Psoas muscle (tissue), 8 donors: ENCODE data around the gene GRSF1. TPM values are rescaled to one million over a fixed set of nuclear protein-coding genes. Genes with fewer than 3 reads are reported as not detected.

ENCODE experiments used
- ATAC-seq, 4 donors: fragments of 200-7000 bp; cut with Tn5 transposase; one replicate each; pipeline ENCODE4 v1.9.1; 2020; ENCODE audit warnings: moderate library complexity in 3 of 4, mild to moderate bottlenecking in 2 of 4
- DNase-seq, 2 donors: peaks; one replicate each; pipeline ENCODE4 v3.0.0-alpha.2; 2020
- H3K27ac ChIP-seq: fragments of 200-600 bp; one replicate; pipeline ENCODE4 v1.8.0; 2022
- H3K27me3 ChIP-seq, 3 donors: fragments of 200-600 bp in 1 of 3; one replicate each; pipeline versions ENCODE4 v1.6.1 to v1.8.0; 2013 to 2022; ENCODE audit warnings: low read length in 2 of 3, mild to moderate bottlenecking in 2 of 3, moderate library complexity in 1 of 3; ENCODE audit not compliant: insufficient read depth in 3 of 3
- H3K36me3 ChIP-seq, 2 donors: fragments of 200-600 bp in 1 of 2; one replicate each; pipeline versions ENCODE4 v1.6.1 to v1.8.0; 2013 to 2022; ENCODE audit warnings: low read depth in 1 of 2, mild to moderate bottlenecking in 1 of 2, moderate library complexity in 1 of 2; ENCODE audit not compliant: insufficient read depth in 1 of 2
- H3K4me1 ChIP-seq: fragments of 200-600 bp; one replicate; pipeline ENCODE4 v1.8.0; 2022
- H3K4me3 ChIP-seq: fragments of 200-600 bp; one replicate; pipeline ENCODE4 v1.8.0; 2022; ENCODE audit warnings: mild to moderate bottlenecking
- H3K9me3 ChIP-seq: fragments of 200-600 bp; one replicate; pipeline ENCODE4 v1.8.0; 2022
- CTCF ChIP-seq: fragments of 200-600 bp; IDR thresholded peaks from one replicate; pipeline ENCODE4 v1.8.0; 2022; ENCODE audit warnings: antibody characterized with exemption
- WGBS, 3 donors: extraction: QIAGEN DNeasy Blood & Tissue Kit; methylation state at CpG; one replicate each; pipeline versions ENCODE4 v1.1.6 to v1.1.7; 2013; 5-methylcytosine and 5-hydroxymethylcytosine counted together
- intact Hi-C, 2 donors: fragments of 100-400 bp; cut with DNase I; formaldehyde crosslinking; loops; one replicate each; pipeline versions ENCODE4 v1.11.0 to v1.14.2; 2022
- polyA plus RNA-seq, 3 donors: library from polyadenylated mRNA; stranded (reverse); fragments of 200-250 nt; gene quantifications; one replicate each; pipeline ENCODE4 v1.2.3, GENCODE V29; 2013
- total RNA-seq, 4 donors: library from RNA; stranded (reverse); fragmentation: NEBNext Ultra II Directional in 2 of 4; extraction: Animal tissue kit (Norgen Biotek cat#: 25700) in 2 of 4; gene quantifications; one replicate each; pipeline versions ENCODE4 v1.2.1 to v1.2.4, GENCODE V29; 2021 to 2023
- donor health status: healthy with polysubstance abuse.
- donor health status: DM: no; HTN: no; CAD: no; lungs with moderate emphysema.
- donor health status: Bipolar disorder and iron deficiency.
- donor health status: healthy.
- donor health status: DM: yes; HTN: yes; CAD: no.
- donor health status: DM: no; HTN: no; CAD: no.
- donor health status: DM: no; HTN: no; CAD: no.
- donor health status: DM: yes; HTN: yes; CAD: no.

The GRSF1 gene
- total and polyA plus RNA-seq, 7 donors = 85.2 to 144 (median 122) TPM

DNA sequence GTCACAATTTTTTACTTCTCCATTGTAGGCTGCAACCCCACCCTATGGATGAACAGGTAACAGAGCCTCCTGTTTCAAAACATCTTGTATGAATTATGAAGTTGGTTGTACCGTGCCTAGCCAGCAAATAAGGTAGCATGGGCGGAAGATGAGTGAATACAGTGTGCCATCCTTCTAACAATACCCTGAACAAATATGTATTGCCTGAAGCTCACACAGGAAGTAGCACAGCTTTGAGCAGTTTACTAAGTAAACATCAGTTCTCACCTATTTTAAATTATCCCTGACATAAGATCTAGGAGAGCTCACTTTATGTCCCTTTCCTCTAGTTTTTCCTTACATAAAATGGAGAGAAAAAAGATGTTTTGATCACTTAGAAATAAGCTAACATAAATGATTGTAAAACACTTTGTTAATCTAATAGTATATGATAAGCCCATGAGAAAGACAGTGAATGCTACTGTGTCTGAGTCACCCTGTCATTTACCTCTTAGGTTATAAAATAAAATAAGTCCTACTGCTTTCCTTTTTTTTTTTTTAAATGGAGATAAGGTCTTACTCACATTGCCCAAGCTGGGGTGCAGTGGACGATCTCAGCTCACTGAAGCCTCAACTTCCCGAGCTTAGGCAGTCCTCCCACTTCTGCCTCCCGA is 36.6 kb downstream of the GRSF1 start:
- Histone ChIP-seq H3K36me3 (peaks cover 0 to 45% of the 10 kb centered on the region in 2 donors), H3K4me3 (no peak overlapping the region), H3K4me1 (peaks cover 8% of the 10 kb centered on the region), H3K27me3 (no peaks in the 10 kb centered on the region), H3K9me3 (no peaks in the 10 kb centered on the region), H3K27ac (no peak overlapping the region)
- intact Hi-C loops = loop anchor here in 1 of 2 donors (5.0 kb wide), 1 partner anchor 96 kb away; no protein-coding TSS in a partner anchor
- ATAC-seq (no peak), DNase-seq (no peak)
- no peak for TF ChIP-seq CTCF
- 82 to 89% (median 84%) methylated on average over 5 of the region's 5 CpGs for WGBS, 3 donors

DNA sequence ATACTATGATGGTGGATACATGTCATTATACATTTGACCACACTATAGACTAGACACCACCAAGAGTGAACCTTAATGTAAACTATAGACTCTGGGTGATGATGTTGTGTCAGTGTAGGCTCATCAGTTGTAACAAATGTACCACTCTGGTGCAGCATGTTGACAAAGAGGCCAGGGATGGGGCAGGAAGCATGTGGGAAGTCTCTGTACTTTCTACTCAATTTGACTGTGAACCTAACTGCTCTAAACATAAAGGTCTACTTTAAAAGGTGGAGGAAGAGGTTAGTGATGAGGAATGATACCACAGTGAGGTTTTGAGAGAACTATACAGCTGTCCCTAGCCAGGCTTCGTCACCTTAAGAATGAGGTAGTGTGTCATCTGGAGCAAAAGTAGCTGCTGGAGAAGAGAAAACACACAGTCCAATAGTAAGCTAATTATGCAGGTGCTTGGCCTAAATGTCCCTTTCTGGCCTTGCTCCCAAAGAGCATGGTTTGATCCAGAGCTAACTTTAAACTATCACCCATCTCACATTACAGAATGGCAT is 38.4 kb downstream of the GRSF1 start:
- Histone ChIP-seq H3K9me3 (no peaks in the 10 kb centered on the region), H3K27ac (peak overlapping the region; percentile 9), H3K36me3 (peaks cover 0 to 47% of the 10 kb centered on the region in 2 donors), H3K27me3 (no peaks in the 10 kb centered on the region), H3K4me3 (no peak overlapping the region), H3K4me1 (peaks cover 8% of the 10 kb centered on the region)
- no peak for TF ChIP-seq CTCF
- ATAC-seq (peak; percentile 47 to 71 (median 67)), DNase-seq (no peak)
- intact Hi-C loops = loop anchor here in 1 of 2 donors (5.0 kb wide), 1 partner anchor 94 kb away; no protein-coding TSS in a partner anchor
- WGBS, 3 donors = 30 to 38% (median 38%) methylated on average over 1 of the region's 1 CpG

GRCh38 chr4:70793626-70794025 is 46.1 kb downstream of the GRSF1 start:
- DNase-seq (no peak), ATAC-seq (no peak)
- H3K27me3 ChIP-seq = no peaks in the 10 kb centered on the region
- H3K27ac ChIP-seq = no peak overlapping the region
- no peak for TF ChIP-seq CTCF
- 93 to 97% (median 94%) methylated on average over 6 of the region's 6 CpGs for WGBS, 3 donors
- intact Hi-C loops = no loop called here
- no peak overlapping the region for H3K4me3 ChIP-seq
- H3K36me3 ChIP-seq = peaks cover 6 to 98% of the 10 kb centered on the region in 2 donors
- H3K9me3 ChIP-seq = no peaks in the 10 kb centered on the region
- H3K4me1 ChIP-seq = no peaks in the 10 kb centered on the region

- Histone ChIP-seq H3K4me3 (no peak overlapping the region), H3K4me1 (no peaks in the 10 kb centered on the region), H3K9me3 (no peaks in the 10 kb centered on the region), H3K27me3 (no peaks in the 10 kb centered on the region), H3K36me3 (peaks cover 3 to 98% of the 10 kb centered on the region in 2 donors), H3K27ac (no peak overlapping the region)
- intact Hi-C loops = no loop called here
- no peak for TF ChIP-seq CTCF
- ATAC-seq = no peak
- no peak for DNase-seq
- 89 to 100% (median 100%) methylated on average over 1 of the region's 1 CpG for WGBS, 3 donors
Measured at GRCh38 chr4:70788733-70789132, 51.0 kb downstream of the GRSF1 start.
